Neutrophil (primary cell): ENCODE measurements around the gene NTRK2.

Source experiments
- H3K27ac ChIP-seq: fragments of 200-600 bp; sonication (generic); 2 replicates; pipeline ENCODE4 v1.5.1; 2016; ENCODE audit warnings: mild to moderate bottlenecking, moderate library complexity
- H3K27me3 ChIP-seq: fragments of 200-600 bp; sonication (generic); 2 replicates; pipeline ENCODE4 v1.6.0; 2016; ENCODE audit warnings: mild to moderate bottlenecking
- H3K36me3 ChIP-seq: fragments of 200-600 bp; sonication (generic); 2 replicates; pipeline ENCODE4 v1.5.1; 2017
- H3K4me1 ChIP-seq, 2 experiments: fragments of 200-600 bp in 1 of 2; sonication (generic) in 1 of 2; 1 replicate in 1 of 2; 2 replicates in 1 of 2; pipeline versions ENCODE4 v1.5.1 to v1.6.1; 2013 to 2016; ENCODE audit warnings: low read depth in 1 of 2, low read length in 1 of 2, mild to moderate bottlenecking in 1 of 2, moderate library complexity in 1 of 2; ENCODE audit not compliant: control insufficient read depth in 1 of 2, insufficient read depth in 1 of 2
- H3K4me3 ChIP-seq, 2 experiments: fragments of 200-600 bp in 1 of 2; sonication (generic) in 1 of 2; 1 replicate in 1 of 2; 2 replicates in 1 of 2; pipeline ENCODE4 v1.5.1; 2013 to 2016; ENCODE audit warnings: low read depth in 1 of 2, low read length in 1 of 2, mild to moderate bottlenecking in 1 of 2, moderate library complexity in 1 of 2
- H3K9me3 ChIP-seq: fragments of 200-600 bp; sonication (generic); 2 replicates; pipeline ENCODE4 v1.5.1; 2016
- TF ChIP-seq, protein P1 (sequence below): fragments of 200-600 bp; sonication (generic); IDR thresholded peaks from 2 replicates; pipeline ENCODE4 v1.5.1; 2016; ENCODE audit warnings: antibody characterized with exemption

Gene NTRK2

GRCh38 chr9:84822589-84823233 is 153.2 kb downstream of the NTRK2 start:
- H3K36me3 ChIP-seq = no peaks in the 10 kb centered on the region
- no peaks in the 10 kb centered on the region for H3K4me1 ChIP-seq
- H3K27me3 ChIP-seq = no peaks in the 10 kb centered on the region
- no peak overlapping the region for H3K27ac ChIP-seq
- H3K9me3 ChIP-seq = no peaks in the 10 kb centered on the region
- TF ChIP-seq, protein P1, sequence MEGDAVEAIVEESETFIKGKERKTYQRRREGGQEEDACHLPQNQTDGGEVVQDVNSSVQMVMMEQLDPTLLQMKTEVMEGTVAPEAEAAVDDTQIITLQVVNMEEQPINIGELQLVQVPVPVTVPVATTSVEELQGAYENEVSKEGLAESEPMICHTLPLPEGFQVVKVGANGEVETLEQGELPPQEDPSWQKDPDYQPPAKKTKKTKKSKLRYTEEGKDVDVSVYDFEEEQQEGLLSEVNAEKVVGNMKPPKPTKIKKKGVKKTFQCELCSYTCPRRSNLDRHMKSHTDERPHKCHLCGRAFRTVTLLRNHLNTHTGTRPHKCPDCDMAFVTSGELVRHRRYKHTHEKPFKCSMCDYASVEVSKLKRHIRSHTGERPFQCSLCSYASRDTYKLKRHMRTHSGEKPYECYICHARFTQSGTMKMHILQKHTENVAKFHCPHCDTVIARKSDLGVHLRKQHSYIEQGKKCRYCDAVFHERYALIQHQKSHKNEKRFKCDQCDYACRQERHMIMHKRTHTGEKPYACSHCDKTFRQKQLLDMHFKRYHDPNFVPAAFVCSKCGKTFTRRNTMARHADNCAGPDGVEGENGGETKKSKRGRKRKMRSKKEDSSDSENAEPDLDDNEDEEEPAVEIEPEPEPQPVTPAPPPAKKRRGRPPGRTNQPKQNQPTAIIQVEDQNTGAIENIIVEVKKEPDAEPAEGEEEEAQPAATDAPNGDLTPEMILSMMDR = no peak
- no peak overlapping the region for H3K4me3 ChIP-seq

DNA sequence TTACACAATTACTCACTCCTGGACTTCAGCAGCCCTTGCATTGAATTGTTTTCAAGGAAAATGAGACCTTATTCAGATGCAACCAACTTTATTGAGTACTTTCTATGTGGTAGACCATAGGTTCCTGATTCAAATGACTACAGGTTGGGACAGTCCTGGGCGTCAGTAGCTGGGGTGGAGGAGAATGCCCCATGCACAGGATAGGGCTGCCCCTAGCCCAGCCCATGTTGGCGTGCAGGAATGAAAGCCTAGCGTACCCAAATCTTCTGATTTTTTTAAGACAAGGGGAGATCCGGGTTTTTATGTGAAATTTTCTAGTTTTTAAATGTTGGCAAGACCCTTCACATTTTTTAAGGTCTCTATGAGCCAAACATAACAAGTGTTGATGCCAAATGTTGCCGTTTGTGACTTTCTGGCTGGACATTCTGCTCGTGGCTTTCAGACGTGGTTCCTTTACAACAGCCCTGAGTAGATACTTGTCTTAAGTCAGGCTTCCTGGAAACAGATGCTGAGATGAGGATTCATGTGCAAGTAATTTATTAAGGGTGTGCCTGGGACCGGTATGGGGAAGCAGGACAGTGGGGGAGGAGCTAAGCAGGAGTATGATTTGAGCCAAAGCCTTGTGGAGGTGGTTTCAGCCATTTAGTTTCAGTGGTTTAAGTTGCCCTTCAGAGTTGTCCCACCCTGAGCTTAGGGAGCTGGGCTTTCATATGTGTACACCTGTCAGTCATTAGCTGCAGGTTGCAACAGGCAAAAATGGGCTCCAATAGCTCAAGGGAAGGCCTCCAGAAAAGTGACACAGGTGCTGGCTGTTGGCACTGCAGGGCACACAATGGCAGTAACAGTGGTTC is 154.1 kb downstream of the NTRK2 start:
- no peaks in the 10 kb centered on the region for H3K4me1 ChIP-seq
- no peak overlapping the region for H3K27ac ChIP-seq
- H3K27me3 ChIP-seq = no peaks in the 10 kb centered on the region
- no peaks in the 10 kb centered on the region for H3K9me3 ChIP-seq
- no peaks in the 10 kb centered on the region for H3K36me3 ChIP-seq
- TF ChIP-seq, protein P1 = no peak
- no peak overlapping the region for H3K4me3 ChIP-seq

GRCh38 chr9:84827216-84827765 is 157.8 kb downstream of the NTRK2 start:
- Histone ChIP-seq H3K4me1 (no peaks in the 10 kb centered on the region), H3K27me3 (no peaks in the 10 kb centered on the region), H3K27ac (no peak overlapping the region), H3K36me3 (no peaks in the 10 kb centered on the region), H3K4me3 (no peak overlapping the region), H3K9me3 (no peaks in the 10 kb centered on the region)
- TF ChIP-seq, protein P1 = no peak

GRCh38 chr9:84828046-84828445 is 158.5 kb downstream of the NTRK2 start:
- Histone ChIP-seq H3K4me1 (no peaks in the 10 kb centered on the region), H3K27me3 (no peaks in the 10 kb centered on the region), H3K36me3 (no peaks in the 10 kb centered on the region), H3K4me3 (no peak overlapping the region), H3K27ac (no peak overlapping the region), H3K9me3 (no peaks in the 10 kb centered on the region)
- TF ChIP-seq, protein P1 = no peak

DNA sequence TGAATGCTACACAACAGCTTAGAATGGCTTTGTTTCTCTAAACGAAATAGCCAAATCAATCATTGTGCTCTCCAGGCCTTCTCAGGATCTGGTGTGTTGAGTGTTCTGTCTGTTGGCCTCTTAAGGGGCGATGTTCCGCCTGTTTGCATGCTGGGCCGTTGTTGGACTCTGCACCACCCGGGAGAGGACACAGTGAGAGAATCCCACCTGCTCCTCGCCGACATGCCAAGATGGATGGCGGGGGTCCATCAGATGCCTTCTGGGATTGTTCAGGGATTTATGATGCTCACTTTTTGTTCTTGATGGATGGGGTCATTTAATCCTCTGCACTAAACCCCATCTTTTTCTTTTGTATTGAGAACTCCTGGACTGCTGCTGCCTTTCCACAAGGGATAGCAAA is 159.9 kb downstream of the NTRK2 start:
- TF ChIP-seq, protein P1 = no peak
- Histone ChIP-seq H3K4me1 (no peaks in the 10 kb centered on the region), H3K9me3 (no peaks in the 10 kb centered on the region), H3K27ac (no peak overlapping the region), H3K27me3 (no peaks in the 10 kb centered on the region), H3K4me3 (no peak overlapping the region), H3K36me3 (no peaks in the 10 kb centered on the region)
